Measurements from ENCODE around the gene DPEP3. TPM values are rescaled to one million over a fixed set of nuclear protein-coding genes. Genes with fewer than 3 reads are reported as not detected.

DPEP3 gene
- total and polyA plus RNA-seq, 2 donors (not counting 1 experiment from before 2014, with no cell fraction given), result 1.9 to 2.0 TPM

GRCh38 chr16:67959536-67960329, 20.6 kb downstream of the DPEP3 start:
- no peaks in the 10 kb centered on the region for H4K20me1 ChIP-seq (ENCODE audit: control insufficient read depth, insufficient read depth, low read length, poor library complexity, severe bottlenecking)
- H3K27ac ChIP-seq (ENCODE audit: low read length in 2 of 2), result no peak overlapping the region
- Mint-ChIP-seq H3K27me3 (no peaks in the 10 kb centered on the region), H3K27ac (no peak overlapping the region), H3K9me3 (ENCODE audit: insufficient read depth) (no peaks in the 10 kb centered on the region), H3K4me3 (no peak overlapping the region), H3K4me1 (no peaks in the 10 kb centered on the region)
- H3K9me3 ChIP-seq (ENCODE audit: control extremely low read depth in 1 of 3, control insufficient read depth in 2 of 3, insufficient read depth in 1 of 3, low read length in 2 of 3), result no peaks in the 10 kb centered on the region
- H3K79me2 ChIP-seq (ENCODE audit: control insufficient read depth, insufficient read depth, low read length), result peaks cover 18% of the 10 kb centered on the region
- ChIA-PET POLR2A (no interaction called here), CTCF (interaction anchor here (1.5 to 2.5 kb wide), 2 partner anchors 18 to 31 kb away, joined by 5 read pairs; no protein-coding TSS in a partner anchor)
- H3K4me2 ChIP-seq (replicated peaks; ENCODE audit: low read depth, low read length, poor library complexity, severe bottlenecking), result no peak overlapping the region
- no peaks in the 10 kb centered on the region for H3K4me1 ChIP-seq (ENCODE audit: control insufficient read depth in 2 of 2, insufficient read depth in 2 of 2, low read length in 2 of 2)
- H2AFZ ChIP-seq (ENCODE audit: insufficient read depth, low read depth, low read length, poor library complexity, severe bottlenecking), result no peak overlapping the region
- no peak for ATAC-seq (ENCODE audit: low read depth)
- peaks cover 0 to 27% of the 10 kb centered on the region in 2 experiments for H3K36me3 ChIP-seq (replicated peaks in 1 of 2; ENCODE audit: control extremely low read depth in 1 of 2, control insufficient read depth in 1 of 2, extremely low read depth in 1 of 2, insufficient read depth in 2 of 2, low read length in 1 of 2)
- intact Hi-C loops (cut with micrococcal nuclease), result loop anchor here (10.0 kb wide), 1 partner anchor 265 kb away; no protein-coding TSS in a partner anchor
- no peaks in the 10 kb centered on the region for H3K27me3 ChIP-seq (replicated peaks in 1 of 4; ENCODE audit: control extremely low read depth in 1 of 4, control insufficient read depth in 3 of 4, insufficient read depth in 4 of 4, low read length in 3 of 4)
- H3K4me3 ChIP-seq (ENCODE audit: control extremely low read depth in 1 of 5, extremely low read depth in 1 of 5, insufficient read depth in 1 of 5, low read depth in 2 of 5, low read length in 4 of 5), result no peak overlapping the region
- no peak for DNase-seq
- TF ChIP-seq CTCF (IDR thresholded peaks at IDR 0.05) (no peak), EZH2 (IDR thresholded peaks at IDR 0.05; ENCODE audit: borderline replicate concordance, insufficient read depth, low read depth, low read length, poor library complexity, severe bottlenecking) (no peak)
- H3K9ac ChIP-seq (ENCODE audit: low read length), result no peak overlapping the region
- 97% methylated on average over 9 of the region's 11 CpGs for WGBS (ENCODE audit: insufficient coverage)

GRCh38 chr16:67957622-67958021, 22.7 kb downstream of the DPEP3 start:
- POLR2A ChIA-PET, result no interaction called here
- no peaks in the 10 kb centered on the region for H3K4me1 Mint-ChIP-seq
- H3K9ac ChIP-seq (ENCODE audit: low read length), result no peak overlapping the region
- intact Hi-C loops (cut with micrococcal nuclease), result no loop called here
- H3K79me2 ChIP-seq (ENCODE audit: control insufficient read depth, insufficient read depth, low read length), result peaks cover 12% of the 10 kb centered on the region
- no peak overlapping the region for H3K4me2 ChIP-seq (replicated peaks; ENCODE audit: low read depth, low read length, poor library complexity, severe bottlenecking)
- no peak overlapping the region for H3K4me3 Mint-ChIP-seq
- WGBS (ENCODE audit: insufficient coverage), result 95% methylated on average over 8 of the region's 9 CpGs
- no peak overlapping the region for H2AFZ ChIP-seq (ENCODE audit: insufficient read depth, low read depth, low read length, poor library complexity, severe bottlenecking)
- H4K20me1 ChIP-seq (ENCODE audit: control insufficient read depth, insufficient read depth, low read length, poor library complexity, severe bottlenecking), result no peaks in the 10 kb centered on the region
- no peaks in the 10 kb centered on the region for H3K4me1 ChIP-seq (ENCODE audit: control insufficient read depth in 2 of 2, insufficient read depth in 2 of 2, low read length in 2 of 2)
- no peaks in the 10 kb centered on the region for H3K9me3 Mint-ChIP-seq (ENCODE audit: insufficient read depth)
- no peaks in the 10 kb centered on the region for H3K9me3 ChIP-seq (ENCODE audit: control extremely low read depth in 1 of 3, control insufficient read depth in 2 of 3, insufficient read depth in 1 of 3, low read length in 2 of 3)
- DNase-seq, result no peak
- H3K27ac ChIP-seq (ENCODE audit: low read length in 2 of 2), result no peak overlapping the region
- ATAC-seq (ENCODE audit: low read depth), result no peak
- H3K27ac Mint-ChIP-seq, result no peak overlapping the region
- no peaks in the 10 kb centered on the region for H3K27me3 ChIP-seq (replicated peaks in 1 of 4; ENCODE audit: control extremely low read depth in 1 of 4, control insufficient read depth in 3 of 4, insufficient read depth in 4 of 4, low read length in 3 of 4)
- CTCF ChIA-PET, result no interaction called here
- TF ChIP-seq CTCF (IDR thresholded peaks at IDR 0.05) (no peak), EZH2 (IDR thresholded peaks at IDR 0.05; ENCODE audit: borderline replicate concordance, insufficient read depth, low read depth, low read length, poor library complexity, severe bottlenecking) (no peak)
- no peak overlapping the region for H3K4me3 ChIP-seq (ENCODE audit: control extremely low read depth in 1 of 5, extremely low read depth in 1 of 5, insufficient read depth in 1 of 5, low read depth in 2 of 5, low read length in 4 of 5)
- no peaks in the 10 kb centered on the region for H3K27me3 Mint-ChIP-seq
- peaks cover 0 to 20% of the 10 kb centered on the region in 2 experiments for H3K36me3 ChIP-seq (replicated peaks in 1 of 2; ENCODE audit: control extremely low read depth in 1 of 2, control insufficient read depth in 1 of 2, extremely low read depth in 1 of 2, insufficient read depth in 2 of 2, low read length in 1 of 2)
